Measurements from ENCODE around the gene OSBPL8. TPM values are rescaled to one million over a fixed set of nuclear protein-coding genes. Genes with fewer than 3 reads are reported as not detected.

OSBPL8 gene
- total and polyA plus RNA-seq, 9 of the 15 experiments (the other 6 are each of a cell fraction or from before 2014, with no cell fraction given), result 17.4 to 82.7 (median 42.8) TPM

DNA sequence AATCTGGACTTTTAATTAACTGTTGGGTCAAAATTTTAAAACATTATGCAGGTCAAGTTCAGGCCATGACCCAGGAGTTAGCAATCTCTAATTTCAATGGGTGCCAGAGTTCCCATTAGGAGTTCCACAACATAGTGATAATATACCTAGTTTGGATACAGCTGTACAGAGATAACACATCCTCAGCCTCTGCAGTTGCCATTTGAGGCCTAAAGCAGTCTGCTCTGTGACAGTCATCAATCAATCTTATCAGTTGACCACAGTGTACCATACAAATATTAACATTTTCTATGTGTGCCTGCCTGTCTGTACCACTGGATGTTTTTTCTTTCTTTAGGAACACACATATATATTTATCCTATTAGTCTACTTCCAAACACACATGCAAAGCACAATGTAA is 157.3 kb downstream of the OSBPL8 start (continued):
- TF ChIP-seq POLR3A (IDR thresholded peaks at IDR 0.05; ENCODE audit: borderline replicate concordance, extremely low read depth, insufficient read depth, insufficient read length), result no peak
- no peak for TF ChIP-seq ZNF174 (CRISPR knock-in tag; IDR thresholded peaks at IDR 0.05)
- TF ChIP-seq MAZ (CRISPR knock-in tag; conservative IDR thresholded peaks at IDR 0.05 in 1 of 2, IDR thresholded peaks at IDR 0.05 in 1 of 2), result no peak
- TF ChIP-seq, protein P1, sequence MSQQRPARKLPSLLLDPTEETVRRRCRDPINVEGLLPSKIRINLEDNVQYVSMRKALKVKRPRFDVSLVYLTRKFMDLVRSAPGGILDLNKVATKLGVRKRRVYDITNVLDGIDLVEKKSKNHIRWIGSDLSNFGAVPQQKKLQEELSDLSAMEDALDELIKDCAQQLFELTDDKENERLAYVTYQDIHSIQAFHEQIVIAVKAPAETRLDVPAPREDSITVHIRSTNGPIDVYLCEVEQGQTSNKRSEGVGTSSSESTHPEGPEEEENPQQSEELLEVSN (IDR thresholded peaks at IDR 0.05; ENCODE audit: borderline replicate concordance in 1 of 2, extremely low read depth in 1 of 2, insufficient read depth in 1 of 2, insufficient read length in 1 of 2, low read depth in 1 of 2, low read length in 1 of 2, poor library complexity in 1 of 2, severe bottlenecking in 1 of 2), result no peak
- TF ChIP-seq ZNF239 (CRISPR knock-in tag; IDR thresholded peaks at IDR 0.05), result no peak
- no peak for TF ChIP-seq PHF8 (IDR thresholded peaks at IDR 0.05; ENCODE audit: borderline replicate concordance, low read length)
- TF ChIP-seq NCOA4 (IDR thresholded peaks at IDR 0.05; ENCODE audit: partially characterized antibody), result no peak
- peak; percentile 61 for TF ChIP-seq HDAC2 (IDR thresholded peaks at IDR 0.05)
- TF ChIP-seq, protein P2, sequence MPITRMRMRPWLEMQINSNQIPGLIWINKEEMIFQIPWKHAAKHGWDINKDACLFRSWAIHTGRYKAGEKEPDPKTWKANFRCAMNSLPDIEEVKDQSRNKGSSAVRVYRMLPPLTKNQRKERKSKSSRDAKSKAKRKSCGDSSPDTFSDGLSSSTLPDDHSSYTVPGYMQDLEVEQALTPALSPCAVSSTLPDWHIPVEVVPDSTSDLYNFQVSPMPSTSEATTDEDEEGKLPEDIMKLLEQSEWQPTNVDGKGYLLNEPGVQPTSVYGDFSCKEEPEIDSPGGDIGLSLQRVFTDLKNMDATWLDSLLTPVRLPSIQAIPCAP (CRISPR knock-in tag; IDR thresholded peaks at IDR 0.05; ENCODE audit: borderline replicate concordance), result no peak
- TF ChIP-seq, protein P3, sequence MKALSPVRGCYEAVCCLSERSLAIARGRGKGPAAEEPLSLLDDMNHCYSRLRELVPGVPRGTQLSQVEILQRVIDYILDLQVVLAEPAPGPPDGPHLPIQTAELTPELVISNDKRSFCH (CRISPR knock-in tag; IDR thresholded peaks at IDR 0.05), result no peak
- TF ChIP-seq, protein P3 (tag; IDR thresholded peaks at IDR 0.05), result no peak
- no peak for TF ChIP-seq ARID2 (IDR thresholded peaks at IDR 0.05)
- no peak for TF ChIP-seq JUNB (CRISPR knock-in tag; conservative IDR thresholded peaks at IDR 0.05)
- no peak for TF ChIP-seq SUPT5H (IDR thresholded peaks at IDR 0.05)
- TF ChIP-seq PURB (CRISPR knock-in tag; IDR thresholded peaks at IDR 0.05; ENCODE audit: low read depth), result no peak
- TF ChIP-seq POLR2H (tag; IDR thresholded peaks at IDR 0.05; ENCODE audit: low read depth), result no peak
- TF ChIP-seq, protein P4, sequence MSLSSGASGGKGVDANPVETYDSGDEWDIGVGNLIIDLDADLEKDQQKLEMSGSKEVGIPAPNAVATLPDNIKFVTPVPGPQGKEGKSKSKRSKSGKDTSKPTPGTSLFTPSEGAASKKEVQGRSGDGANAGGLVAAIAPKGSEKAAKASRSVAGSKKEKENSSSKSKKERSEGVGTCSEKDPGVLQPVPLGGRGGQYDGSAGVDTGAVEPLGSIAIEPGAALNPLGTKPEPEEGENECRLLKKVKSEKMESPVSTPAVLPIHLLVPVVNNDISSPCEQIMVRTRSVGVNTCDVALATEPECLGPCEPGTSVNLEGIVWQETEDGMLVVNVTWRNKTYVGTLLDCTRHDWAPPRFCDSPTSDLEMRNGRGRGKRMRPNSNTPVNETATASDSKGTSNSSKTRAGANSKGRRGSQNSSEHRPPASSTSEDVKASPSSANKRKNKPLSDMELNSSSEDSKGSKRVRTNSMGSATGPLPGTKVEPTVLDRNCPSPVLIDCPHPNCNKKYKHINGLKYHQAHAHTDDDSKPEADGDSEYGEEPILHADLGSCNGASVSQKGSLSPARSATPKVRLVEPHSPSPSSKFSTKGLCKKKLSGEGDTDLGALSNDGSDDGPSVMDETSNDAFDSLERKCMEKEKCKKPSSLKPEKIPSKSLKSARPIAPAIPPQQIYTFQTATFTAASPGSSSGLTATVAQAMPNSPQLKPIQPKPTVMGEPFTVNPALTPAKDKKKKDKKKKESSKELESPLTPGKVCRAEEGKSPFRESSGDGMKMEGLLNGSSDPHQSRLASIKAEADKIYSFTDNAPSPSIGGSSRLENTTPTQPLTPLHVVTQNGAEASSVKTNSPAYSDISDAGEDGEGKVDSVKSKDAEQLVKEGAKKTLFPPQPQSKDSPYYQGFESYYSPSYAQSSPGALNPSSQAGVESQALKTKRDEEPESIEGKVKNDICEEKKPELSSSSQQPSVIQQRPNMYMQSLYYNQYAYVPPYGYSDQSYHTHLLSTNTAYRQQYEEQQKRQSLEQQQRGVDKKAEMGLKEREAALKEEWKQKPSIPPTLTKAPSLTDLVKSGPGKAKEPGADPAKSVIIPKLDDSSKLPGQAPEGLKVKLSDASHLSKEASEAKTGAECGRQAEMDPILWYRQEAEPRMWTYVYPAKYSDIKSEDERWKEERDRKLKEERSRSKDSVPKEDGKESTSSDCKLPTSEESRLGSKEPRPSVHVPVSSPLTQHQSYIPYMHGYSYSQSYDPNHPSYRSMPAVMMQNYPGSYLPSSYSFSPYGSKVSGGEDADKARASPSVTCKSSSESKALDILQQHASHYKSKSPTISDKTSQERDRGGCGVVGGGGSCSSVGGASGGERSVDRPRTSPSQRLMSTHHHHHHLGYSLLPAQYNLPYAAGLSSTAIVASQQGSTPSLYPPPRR (CRISPR knock-in tag; IDR thresholded peaks at IDR 0.05; ENCODE audit: borderline replicate concordance), result no peak
- TF ChIP-seq ZNF778 (CRISPR knock-in tag; IDR thresholded peaks at IDR 0.05), result no peak
- peak; percentile 82 for TF ChIP-seq SOX6 (IDR thresholded peaks at IDR 0.05)
- no peak for TF ChIP-seq HSF4 (CRISPR knock-in tag; IDR thresholded peaks at IDR 0.05; ENCODE audit: borderline replicate concordance)
- no peak for TF ChIP-seq ZNF253 (CRISPR knock-in tag; conservative IDR thresholded peaks at IDR 0.05)
- TF ChIP-seq NR2F6 (CRISPR knock-in tag; IDR thresholded peaks at IDR 0.05), result no peak
- TF ChIP-seq ZNF41 (CRISPR knock-in tag; conservative IDR thresholded peaks at IDR 0.05), result no peak
- TF ChIP-seq POLR3G (IDR thresholded peaks at IDR 0.05; ENCODE audit: extremely low read depth, insufficient read length, insufficient replicate concordance), result no peak
